GM21529 (cell line): ENCODE measurements around the gene CSNK1G3.

ENCODE experiments used
- ATAC-seq: cut with Tn5 transposase; IDR thresholded peaks from one replicate; pipeline ENCODE4 v1.9.1; 2021; ENCODE audit not compliant: unreplicated experiment

CSNK1G3 gene

DNA sequence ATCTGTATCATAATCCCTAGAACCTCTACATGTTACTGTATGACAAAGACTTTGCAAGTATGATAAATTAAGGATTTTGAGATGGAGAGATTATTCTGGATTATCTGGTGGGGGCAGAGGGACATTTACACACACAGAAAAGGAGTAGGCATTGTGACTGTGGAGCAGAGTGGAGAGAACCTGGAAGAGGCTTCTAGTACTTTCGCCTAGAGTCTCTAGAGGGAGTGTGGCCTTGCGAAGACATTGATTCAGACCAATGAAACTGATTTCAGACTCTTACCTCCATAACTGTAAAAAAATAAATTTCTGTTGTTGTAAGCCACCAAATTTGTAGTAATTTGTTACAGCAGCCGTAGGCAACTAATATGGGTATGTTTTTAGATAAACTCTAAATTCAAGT lies 45.9 kb downstream of the CSNK1G3 start:
- ATAC-seq = no peak

DNA sequence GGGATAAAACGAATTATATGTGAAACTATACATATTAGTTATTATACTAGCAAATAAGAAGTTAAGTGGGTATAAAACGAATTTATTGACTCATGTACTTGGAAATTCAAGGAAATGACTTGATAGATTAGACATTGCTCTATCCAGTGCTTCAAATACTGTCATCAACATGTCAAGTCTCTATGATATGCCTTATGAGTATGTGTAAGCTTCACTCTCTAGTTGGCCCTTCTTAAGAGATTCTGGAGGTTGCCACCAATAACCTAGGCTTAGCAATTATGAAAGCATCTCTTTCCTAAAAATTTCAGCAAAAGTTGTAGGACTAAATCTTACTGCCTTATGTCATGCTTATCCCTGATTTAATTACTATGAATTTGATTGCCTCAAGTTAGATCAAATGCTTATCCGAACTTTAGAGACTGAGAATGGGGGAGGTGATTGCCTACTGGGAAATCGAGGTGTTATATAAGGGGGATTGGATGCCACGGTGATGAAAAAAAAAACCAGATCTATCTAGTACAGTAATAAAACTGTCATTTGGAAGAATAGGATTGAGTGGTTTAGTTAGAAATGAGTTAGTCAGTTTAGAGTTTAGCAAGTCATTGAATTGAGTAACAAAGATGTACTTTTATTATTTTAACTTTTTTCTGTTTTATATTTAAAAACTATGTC lies 46.9 kb downstream of the CSNK1G3 start:
- ATAC-seq = no peak

DNA sequence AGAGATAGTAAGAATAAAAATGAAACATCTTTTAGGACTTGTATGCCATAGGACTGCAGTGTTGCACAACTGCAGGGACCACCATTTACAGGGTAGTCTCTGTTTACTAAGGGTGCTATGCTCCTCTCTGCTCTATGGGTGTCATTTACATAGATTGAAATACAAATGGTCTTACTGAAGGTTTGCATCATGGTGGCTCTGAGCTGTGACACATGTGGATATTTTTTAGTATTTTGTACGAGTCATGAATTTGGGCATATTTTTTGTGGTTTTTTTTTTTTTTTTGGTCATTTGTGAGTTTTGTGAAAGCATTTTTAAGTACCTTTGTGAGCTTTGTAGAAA lies 47.4 kb downstream of the CSNK1G3 start:
- no peak for ATAC-seq

DNA sequence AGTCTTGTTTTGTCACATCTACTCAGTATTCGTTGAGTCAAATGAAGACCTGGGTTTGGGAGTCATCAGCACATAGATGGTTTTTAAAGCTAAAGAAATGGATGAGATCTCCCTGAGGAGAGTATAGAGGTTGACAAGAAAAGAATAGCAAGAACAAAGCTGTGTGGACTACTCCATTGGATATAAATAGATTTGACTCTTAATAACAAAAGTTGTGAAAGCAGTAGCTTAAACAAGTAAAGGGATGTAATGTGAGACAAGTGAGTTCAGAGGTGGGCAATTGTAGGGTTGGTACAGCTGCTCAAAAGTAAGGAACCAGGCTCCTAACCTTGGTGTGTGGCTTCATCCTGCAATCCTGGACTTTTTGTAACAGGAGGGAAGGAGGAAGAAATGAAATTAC lies 49.3 kb downstream of the CSNK1G3 start:
- no peak for ATAC-seq

DNA sequence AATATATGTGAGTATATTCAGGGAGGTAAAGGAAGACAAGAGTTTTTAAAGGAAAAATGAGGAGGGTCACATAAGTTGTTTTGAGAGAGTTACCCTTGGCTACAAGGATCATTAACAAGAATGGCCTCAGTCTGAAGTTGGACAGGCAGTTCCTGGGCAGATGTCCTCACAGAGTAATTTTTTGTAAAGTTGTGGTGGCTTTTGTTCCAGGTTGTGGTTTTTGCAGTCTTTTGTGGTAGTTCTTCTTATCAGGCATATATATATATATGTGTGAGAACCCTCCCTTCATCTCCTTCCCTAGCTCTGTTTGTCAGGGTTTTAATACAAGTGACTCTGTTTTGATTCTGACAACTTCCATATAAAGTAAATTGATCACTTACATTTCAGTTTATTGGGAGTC lies 60.0 kb downstream of the CSNK1G3 start:
- no peak for ATAC-seq

DNA sequence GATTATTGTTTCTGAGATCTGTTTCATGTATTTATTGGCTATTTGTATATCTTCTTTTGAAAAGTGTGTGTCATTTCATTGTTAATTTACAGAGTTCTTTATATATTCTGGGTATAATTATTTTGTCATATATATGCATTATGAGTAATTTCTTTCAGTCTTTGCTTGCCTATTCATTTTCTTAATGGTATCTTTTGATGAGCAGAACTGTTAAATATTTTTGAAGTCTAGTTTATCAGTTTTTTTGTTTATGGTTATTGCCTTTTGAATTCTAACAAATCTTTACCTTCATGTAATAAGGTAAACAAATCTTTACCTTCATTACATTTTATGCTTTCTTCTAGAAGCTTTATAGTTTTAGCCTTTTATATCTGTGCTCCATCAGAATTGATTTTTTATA lies 66.4 kb downstream of the CSNK1G3 start:
- ATAC-seq = no peak

DNA sequence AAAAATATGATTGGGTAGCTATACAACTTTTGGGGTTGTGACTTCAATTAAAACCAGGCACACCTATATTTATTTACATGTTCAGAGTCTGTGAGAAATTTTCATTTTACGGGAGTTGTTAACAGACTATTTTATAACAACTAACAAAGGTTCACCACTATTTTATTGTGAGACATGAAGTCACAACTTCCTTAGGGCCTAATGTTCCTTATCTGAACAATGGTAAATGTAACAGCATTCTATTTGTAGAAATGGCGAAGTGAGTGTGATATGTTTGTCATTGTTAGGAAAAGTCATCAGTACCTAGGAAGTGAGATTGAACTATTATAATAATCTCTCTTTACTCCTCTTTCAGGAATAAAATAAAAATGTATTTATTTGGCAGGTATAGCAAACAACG lies 67.4 kb downstream of the CSNK1G3 start:
- no peak for ATAC-seq

DNA sequence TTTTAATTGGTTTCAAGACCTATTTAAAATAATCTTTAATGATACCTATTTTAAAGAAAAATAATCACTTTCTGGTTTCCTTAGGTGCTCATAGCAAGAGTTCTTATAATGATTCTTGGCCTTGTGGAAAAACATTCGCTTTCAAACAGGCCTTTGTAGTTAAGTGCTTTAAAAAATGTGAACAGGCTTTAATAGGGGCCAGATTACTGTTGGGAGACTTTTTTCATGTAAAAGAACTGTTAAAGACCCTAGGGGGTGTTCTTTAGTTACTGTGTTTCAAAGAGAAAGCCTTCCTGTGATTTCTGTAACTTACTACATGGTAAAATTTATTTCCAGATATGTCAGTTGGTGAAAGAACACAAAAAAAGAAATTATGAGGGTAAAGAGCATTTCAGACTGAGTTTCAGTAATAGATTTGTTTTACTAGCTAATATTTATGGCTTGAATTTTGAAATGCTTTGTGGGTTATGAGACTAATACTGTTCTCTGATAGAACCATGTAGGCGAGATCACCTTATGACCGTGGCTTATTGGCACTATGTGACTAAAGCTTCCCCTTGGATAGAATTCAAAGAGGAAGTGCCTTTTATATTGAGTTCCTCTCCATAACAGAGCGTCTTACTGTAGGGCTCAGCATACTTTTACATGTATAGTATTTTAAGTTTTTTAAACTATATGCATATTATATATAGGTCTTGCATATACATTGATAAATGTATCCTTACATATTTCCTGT lies 70.7 kb downstream of the CSNK1G3 start:
- ATAC-seq = no peak

DNA sequence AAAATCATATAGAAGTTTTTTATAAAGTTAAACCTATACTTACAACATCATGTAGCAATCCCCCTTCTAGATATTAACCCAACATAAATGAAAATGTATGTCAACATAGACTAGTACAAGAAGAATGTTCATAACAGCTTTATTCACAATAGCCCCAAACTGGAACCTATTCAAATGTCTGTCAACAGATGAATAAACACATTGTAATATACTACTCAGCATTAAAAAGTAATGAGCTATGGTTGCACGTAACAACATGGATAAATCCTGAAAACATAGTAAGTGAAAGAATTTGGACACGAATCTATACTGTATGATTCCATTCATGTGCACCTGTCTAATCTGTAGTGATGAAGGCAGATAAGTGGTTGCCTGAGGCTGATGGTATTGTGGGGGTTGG lies 73.9 kb downstream of the CSNK1G3 start:
- no peak for ATAC-seq

DNA sequence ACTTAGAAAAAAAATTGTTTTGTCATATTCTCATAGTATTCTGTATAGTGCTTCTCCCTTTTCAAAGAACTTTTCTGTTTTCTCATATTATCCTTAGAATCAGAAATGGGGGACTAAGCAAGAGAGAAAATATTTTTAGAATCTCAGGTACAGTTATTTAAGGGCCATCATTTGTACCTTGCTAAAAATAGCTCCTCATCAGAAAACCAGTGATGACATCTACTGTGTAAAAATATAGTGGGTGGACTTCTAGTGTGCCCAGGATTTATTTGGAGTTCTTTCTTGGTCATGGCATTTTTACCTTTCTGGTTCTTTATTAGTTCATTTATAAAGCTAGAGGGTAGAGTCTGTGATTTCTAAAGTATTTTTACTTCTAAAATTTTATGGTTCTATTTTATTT lies 82.5 kb downstream of the CSNK1G3 start:
- no peak for ATAC-seq

DNA sequence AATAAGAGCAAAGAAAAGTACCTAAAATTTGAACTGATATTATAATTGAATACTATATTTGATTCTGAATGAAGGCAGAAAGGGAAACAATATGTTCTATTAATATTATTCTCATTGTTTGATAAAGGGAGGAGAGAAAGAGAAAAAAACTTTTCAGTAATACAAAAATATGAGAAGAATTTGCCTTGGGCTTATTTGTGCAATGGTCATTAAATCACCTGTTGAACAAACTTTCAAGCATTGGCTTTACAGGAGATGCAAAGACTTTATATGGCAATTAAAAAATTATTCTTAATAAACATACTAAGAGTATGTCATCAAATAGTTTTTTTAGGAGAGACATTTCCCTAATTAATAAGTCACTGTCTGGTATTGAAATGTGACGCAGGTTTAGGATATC lies 85.0 kb downstream of the CSNK1G3 start:
- ATAC-seq = no peak

DNA sequence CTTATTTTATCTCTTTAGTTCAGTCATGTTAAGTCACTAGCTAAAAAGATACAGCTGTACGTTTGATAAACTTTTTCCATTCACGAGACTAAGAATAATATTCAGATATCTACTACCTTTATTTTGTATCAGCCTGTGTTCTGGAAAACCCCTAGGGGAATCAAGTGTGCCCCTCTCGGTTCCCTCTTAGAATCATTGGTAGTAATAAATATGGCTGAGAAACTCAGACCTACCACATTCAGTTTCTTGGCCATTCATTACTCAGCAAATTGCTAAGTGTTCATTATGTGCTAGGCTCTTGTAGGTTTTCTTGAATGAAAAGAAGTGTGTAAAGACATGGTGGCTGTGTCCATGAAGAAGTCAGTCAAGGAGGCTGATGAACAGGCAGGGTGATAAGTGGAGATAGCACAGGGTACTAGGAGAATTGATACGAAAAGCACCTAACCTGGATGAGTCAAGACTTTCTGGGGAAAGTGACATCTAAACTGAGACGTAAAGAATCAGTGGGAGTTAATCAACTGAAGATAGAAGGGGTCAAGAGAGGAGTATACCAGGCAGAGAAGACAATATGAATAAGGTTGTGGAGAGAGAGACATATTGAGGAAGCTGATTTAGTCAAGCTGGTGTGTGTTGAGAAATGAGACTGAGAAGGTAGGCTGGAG lies 86.2 kb downstream of the CSNK1G3 start:
- ATAC-seq = peak; percentile 55

DNA sequence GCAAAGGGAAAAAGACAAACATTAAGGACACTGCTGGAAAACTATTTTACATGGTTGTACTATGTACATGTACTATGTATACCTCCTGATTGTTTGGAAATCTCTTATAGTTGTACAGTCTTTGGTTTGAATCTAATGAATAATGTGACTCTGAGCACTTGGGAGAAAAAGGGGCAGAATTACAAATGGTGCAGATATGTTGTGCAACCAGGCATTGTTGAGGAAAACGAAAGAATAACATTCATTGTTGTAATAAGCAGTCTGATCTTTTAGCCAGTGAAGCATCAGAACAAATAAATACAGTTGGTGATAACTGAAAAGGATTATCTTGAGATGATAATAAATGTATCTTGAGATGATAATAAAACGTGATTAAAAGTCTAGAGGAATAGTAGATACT lies 87.2 kb downstream of the CSNK1G3 start:
- no peak for ATAC-seq

DNA sequence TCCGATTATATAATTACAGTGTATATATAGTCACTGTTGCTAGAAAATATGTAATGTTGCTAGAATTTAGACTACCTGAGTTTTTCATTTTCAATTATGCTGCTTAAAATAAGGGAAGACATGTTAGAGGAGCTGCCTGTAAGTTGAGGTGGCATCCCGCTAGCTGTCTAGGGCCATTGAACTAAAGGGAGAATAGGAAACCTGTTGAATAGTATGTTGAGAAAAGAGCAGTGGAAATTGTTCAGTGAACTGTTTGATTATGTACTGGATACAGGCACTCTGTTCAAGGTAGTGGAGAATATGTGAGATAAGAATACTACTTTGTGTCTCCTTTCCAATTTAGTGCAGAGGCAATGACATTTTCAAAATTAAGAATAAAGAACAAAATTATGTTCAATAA lies 89.6 kb downstream of the CSNK1G3 start:
- ATAC-seq = no peak

DNA sequence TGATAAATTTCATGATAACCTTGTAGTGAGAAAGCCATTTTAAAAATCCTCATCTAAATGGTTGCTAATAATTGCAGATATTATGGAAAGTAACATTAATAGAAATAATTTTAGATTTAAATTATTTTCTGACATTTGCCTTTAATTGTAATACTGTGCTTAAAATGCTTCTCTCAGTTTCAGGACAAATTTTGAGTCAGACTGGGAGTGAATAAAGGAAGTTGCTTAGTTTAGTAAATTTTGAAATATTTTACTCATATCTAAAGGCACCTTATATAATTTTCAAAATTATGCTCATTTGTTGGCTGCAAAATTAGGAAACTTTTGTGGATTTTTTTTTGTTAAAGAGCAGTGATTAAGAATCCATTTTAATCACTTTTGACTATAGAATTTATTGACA lies 93.8 kb downstream of the CSNK1G3 start:
- ATAC-seq = peak; percentile 82

DNA sequence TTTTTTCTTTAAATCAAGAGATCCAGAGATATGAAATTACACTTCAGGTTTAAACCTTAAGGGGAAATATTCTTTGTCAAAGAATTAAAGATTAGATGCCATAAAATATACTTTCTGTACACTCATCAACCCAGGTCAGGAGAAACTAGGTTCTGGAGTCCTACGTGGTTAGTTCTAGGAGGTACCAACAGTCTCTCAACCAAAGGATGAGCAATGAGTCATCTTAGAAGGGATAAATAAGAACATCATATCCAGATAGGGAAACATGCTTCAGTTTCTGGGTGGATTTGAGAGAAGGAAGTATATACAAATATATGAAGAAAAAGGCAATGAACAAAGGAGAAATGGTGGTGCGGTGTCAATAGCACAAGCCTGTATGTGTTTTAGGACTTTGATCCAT lies 98.2 kb downstream of the CSNK1G3 start:
- no peak for ATAC-seq

DNA sequence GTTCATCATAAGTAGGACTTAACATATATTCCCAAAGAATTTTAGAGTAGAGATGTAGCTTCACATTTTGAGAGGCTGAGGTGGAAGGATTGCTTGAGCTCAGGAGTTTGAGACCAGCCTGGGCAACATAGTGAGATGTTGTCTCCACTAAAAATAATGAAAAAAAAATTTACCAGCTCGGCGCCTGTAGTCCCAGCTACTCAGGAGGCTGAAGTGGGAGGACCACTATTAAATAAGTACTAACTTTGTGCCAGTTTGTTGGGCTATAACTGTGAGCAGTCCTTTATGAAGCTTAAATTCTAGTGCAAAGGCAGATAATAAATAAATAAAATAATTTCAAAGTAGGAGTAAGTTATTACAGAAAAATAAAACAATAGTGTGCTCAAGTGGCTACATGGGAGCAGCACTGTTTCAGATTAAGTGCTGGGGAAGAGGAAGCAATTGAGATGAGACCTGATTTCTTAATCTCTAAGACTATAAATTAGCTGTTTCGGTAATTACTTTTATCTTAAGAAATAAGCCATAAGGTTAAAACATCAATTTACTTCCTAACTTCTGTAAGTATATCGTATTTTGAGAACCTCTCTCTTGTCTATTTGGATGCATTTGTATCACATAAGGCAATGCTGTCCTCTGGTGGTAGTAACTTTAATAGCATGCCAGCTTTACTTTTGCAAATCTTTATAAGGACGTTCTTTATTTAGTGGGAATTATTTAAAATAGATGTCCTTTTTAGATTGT lies 98.9 kb downstream of the CSNK1G3 start:
- peak; percentile 73 for ATAC-seq

DNA sequence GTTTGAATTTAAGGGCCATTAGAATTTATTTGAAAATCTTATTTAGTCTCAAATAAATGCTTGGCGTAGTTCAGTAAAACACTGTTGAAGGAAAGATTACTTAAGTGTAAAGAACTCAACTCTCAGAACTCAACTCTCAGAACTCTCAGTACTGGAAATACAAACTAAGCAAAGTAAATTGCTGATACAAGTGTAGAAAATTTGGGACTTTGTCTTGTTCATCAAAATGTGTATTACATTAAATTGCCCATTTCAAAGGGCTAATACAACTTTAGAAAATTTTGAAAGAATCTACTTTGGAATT lies 99.4 kb downstream of the CSNK1G3 start:
- ATAC-seq = no peak

DNA sequence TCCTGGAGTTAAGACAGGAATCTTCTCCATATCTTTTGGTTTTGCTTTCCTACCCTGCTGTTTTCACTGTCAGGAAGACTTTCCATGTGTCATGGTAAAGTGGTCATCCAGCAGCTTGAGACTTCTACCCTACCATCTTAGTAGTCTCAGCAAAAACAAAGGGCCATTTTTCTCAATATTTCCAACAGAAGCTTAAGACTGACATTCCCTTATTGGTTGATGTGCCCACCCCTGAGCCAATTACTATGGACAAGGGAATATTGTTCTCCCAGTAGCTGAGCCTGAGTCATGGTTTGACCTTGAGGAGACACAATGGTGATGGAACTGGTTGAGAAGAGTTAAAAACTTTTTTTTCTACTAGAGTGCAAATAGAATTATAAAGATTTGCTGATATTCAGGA lies 105.6 kb downstream of the CSNK1G3 start:
- ATAC-seq = no peak

DNA sequence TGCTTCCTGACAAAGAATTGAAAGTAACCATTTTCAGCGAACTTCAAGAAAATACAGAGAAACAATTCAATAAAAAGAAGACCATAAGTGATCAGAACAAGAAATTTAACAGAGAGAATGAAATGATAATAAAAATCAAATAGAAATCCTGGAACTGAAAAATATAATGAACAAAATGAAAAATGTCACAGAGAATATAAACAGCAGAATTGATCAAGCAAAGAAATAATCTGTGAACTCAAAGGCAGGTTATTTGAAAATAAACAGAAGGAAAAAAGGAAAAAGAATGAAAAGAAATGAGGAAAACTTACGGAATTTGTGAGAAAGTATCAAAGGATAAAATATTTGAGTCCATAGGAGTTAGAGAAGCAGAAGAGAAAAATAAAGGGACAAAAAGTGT lies 114.1 kb downstream of the CSNK1G3 start:
- no peak for ATAC-seq

DNA sequence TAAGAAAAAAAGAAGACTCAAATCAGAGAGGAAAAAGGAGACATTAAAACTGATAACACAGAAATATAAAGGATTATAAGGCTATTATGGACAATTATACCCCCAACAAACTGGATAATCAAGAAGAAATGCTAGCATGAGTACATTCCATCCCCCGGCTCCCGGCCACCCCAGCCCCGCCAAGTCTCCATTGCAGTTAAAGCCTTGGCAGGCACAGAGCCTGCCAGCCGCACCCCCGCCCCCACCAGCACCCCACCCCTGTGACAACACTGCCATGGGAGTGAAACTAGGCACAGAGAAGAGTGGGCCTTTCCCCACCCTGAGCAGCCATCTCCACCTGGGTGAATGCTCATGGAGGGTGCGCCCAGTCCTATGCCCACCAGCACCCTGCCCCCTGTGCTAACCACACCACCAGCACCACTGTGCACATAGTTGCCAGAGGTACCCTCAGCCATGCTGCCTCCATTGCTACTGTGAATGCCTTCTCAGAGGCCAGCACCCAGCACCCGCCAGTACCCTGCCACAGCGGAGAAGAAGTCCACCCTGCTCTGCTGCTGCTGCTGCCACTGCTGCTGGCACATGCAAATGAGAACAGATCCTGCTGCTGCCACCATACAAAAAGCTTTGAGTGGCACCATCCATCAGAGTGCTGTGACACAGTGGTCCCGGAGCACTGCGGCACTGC lies 117.0 kb downstream of the CSNK1G3 start:
- no peak for ATAC-seq
